Activated CD8-positive, alpha-beta memory T cell treated with anti-CD3 and anti-CD28 coated beads, Interleukin-2, amount 50 U/mL, for 1 hour (primary cell): ENCODE measurements around the gene PNPLA2.

Experiments
- DNase-seq: peaks from one replicate; pipeline ENCODE4 v3.0.0-alpha.2; 2020; ENCODE audit errors: extremely low read depth

PNPLA2 gene

GRCh38 chr11:818396-819128 lies at the start of gene PNPLA2:
TSS of gene PNPLA2 (plus strand) at chr11:818914. CDS start at chr11:819719, 805 bp downstream.
- no peak for DNase-seq

GRCh38 chr11:769887-770641 lies 48.6 kb upstream of the PNPLA2 start:
- DNase-seq, result no peak

- DNase-seq, result no peak
Measured at GRCh38 chr11:770642-771616, 47.8 kb upstream of the PNPLA2 start.

GRCh38 chr11:771617-772204 lies 47.0 kb upstream of the PNPLA2 start:
- DNase-seq, result no peak

GRCh38 chr11:772429-773390 lies 46.0 kb upstream of the PNPLA2 start:
- no peak for DNase-seq

- no peak for DNase-seq
Measured at GRCh38 chr11:773425-773824, 45.3 kb upstream of the PNPLA2 start.

- no peak for DNase-seq
Measured at GRCh38 chr11:773830-774229, 44.9 kb upstream of the PNPLA2 start.

GRCh38 chr11:774873-775592 lies 43.7 kb upstream of the PNPLA2 start:
- no peak for DNase-seq

- no peak for DNase-seq
Measured at GRCh38 chr11:776263-776560, 42.5 kb upstream of the PNPLA2 start.

GRCh38 chr11:776561-777287 lies 42.0 kb upstream of the PNPLA2 start:
- no peak for DNase-seq

GRCh38 chr11:777288-778255 lies 41.1 kb upstream of the PNPLA2 start, which contains the start of gene GATD1:
TSS of gene GATD1 (minus strand) at chr11:777487. CDS start at chr11:777462, 25 bp downstream.
- peak; percentile 67 for DNase-seq

- DNase-seq, result no peak
Measured at GRCh38 chr11:778976-779954, 39.4 kb upstream of the PNPLA2 start.

- no peak for DNase-seq
Measured at GRCh38 chr11:779955-780532, 38.7 kb upstream of the PNPLA2 start.

- no peak for DNase-seq
Measured at GRCh38 chr11:782264-783174, 36.2 kb upstream of the PNPLA2 start.

GRCh38 chr11:783581-784015 lies 35.1 kb upstream of the PNPLA2 start:
- no peak for DNase-seq
